OCI-LY1 (cell line): ENCODE measurements around the gene DHX58.
A peak's percentile ranks its signal among the peaks of the same experiment; 100 is the strongest.

Source experiments
- H2AFZ ChIP-seq: fragments of 200-600 bp; sonication (generic), shearing (Covaris generic); 2 replicates; pipeline ENCODE4 v1.6.0; 2014; ENCODE audit warnings: antibody characterized with exemption, mild to moderate bottlenecking, low read length
- H3F3A ChIP-seq: fragments of 200-600 bp; sonication (generic), shearing (Covaris generic); 2 replicates; pipeline ENCODE4 v1.6.0; 2014; ENCODE audit warnings: mild to moderate bottlenecking, antibody characterized with exemption, low read length, moderate library complexity; ENCODE audit not compliant: insufficient read depth
- H3K27ac ChIP-seq: fragments of 200-600 bp; sonication (generic); 2 replicates; pipeline ENCODE4 v1.5.1; 2014; ENCODE audit warnings: low read length, mixed run types, mild to moderate bottlenecking, low read depth; ENCODE audit not compliant: poor library complexity, severe bottlenecking
- H3K27me3 ChIP-seq: fragments of 200-600 bp; sonication (generic); 2 replicates; pipeline ENCODE4 v1.6.0; 2014; ENCODE audit warnings: antibody characterized with exemption, mild to moderate bottlenecking, low read length, moderate library complexity; ENCODE audit not compliant: insufficient read depth
- H3K36me3 ChIP-seq: fragments of 200-600 bp; sonication (generic); 2 replicates; pipeline ENCODE4 v1.6.1; 2014; ENCODE audit warnings: mild to moderate bottlenecking, antibody characterized with exemption, low read length, moderate library complexity, mixed read lengths; ENCODE audit not compliant: insufficient read depth
- H3K4me1 ChIP-seq: fragments of 200-600 bp; sonication (generic); 2 replicates; pipeline ENCODE4 v1.5.1; 2014; ENCODE audit warnings: mild to moderate bottlenecking, low read length, moderate library complexity; ENCODE audit not compliant: insufficient read depth, severe bottlenecking
- H3K4me2 ChIP-seq: fragments of 200-600 bp; sonication (generic), shearing (Covaris generic); 2 replicates; pipeline ENCODE4 v1.6.1; 2014; ENCODE audit warnings: low read length
- H3K4me3 ChIP-seq: fragments of 200-600 bp; sonication (generic); 2 replicates; pipeline ENCODE4 v1.5.1; 2014; ENCODE audit warnings: low read length, low read depth, mild to moderate bottlenecking, mixed read lengths; ENCODE audit not compliant: poor library complexity, severe bottlenecking
- H3K79me2 ChIP-seq: fragments of 200-600 bp; shearing (Covaris generic); 2 replicates; pipeline ENCODE4 v1.6.1; 2016; ENCODE audit warnings: mixed run types, low read length, mixed read lengths; ENCODE audit not compliant: insufficient read depth
- H3K9ac ChIP-seq: fragments of 200-600 bp; sonication (generic), shearing (Covaris generic); 2 replicates; pipeline ENCODE4 v1.6.1; 2014; ENCODE audit warnings: mild to moderate bottlenecking, low read length, mixed read lengths
- H3K9me2 ChIP-seq: fragments of 200-600 bp; sonication (generic), shearing (Covaris generic); 2 replicates; pipeline ENCODE4 v1.6.1; 2014; ENCODE audit warnings: low read depth, mild to moderate bottlenecking, low read length, mixed read lengths
- H3K9me3 ChIP-seq: fragments of 200-600 bp; shearing (Covaris generic); 2 replicates; pipeline ENCODE4 v1.6.1; 2014; ENCODE audit warnings: low read length, mixed read lengths
- H4K20me1 ChIP-seq: fragments of 200-600 bp; sonication (generic), shearing (Covaris generic); 2 replicates; pipeline ENCODE4 v1.6.0; 2016; ENCODE audit warnings: mild to moderate bottlenecking, low read length; ENCODE audit not compliant: insufficient read depth
- EZH2 ChIP-seq: fragments of 200-600 bp; sonication (generic), shearing (Covaris generic); IDR thresholded peaks from 2 replicates; pipeline ENCODE4 v1.8.0; 2017; ENCODE audit warnings: borderline replicate concordance, mixed run types, mild to moderate bottlenecking, antibody characterized with exemption, low read length, moderate library complexity, mixed read lengths
- TF ChIP-seq, protein P1 (sequence below): fragments of 200-600 bp; sonication (generic), shearing (Covaris generic); IDR thresholded peaks from 2 replicates; pipeline ENCODE4 v1.5.1; 2017; ENCODE audit warnings: mild to moderate bottlenecking, antibody characterized with exemption, low read length, moderate library complexity, mixed read lengths

Gene DHX58

DNA sequence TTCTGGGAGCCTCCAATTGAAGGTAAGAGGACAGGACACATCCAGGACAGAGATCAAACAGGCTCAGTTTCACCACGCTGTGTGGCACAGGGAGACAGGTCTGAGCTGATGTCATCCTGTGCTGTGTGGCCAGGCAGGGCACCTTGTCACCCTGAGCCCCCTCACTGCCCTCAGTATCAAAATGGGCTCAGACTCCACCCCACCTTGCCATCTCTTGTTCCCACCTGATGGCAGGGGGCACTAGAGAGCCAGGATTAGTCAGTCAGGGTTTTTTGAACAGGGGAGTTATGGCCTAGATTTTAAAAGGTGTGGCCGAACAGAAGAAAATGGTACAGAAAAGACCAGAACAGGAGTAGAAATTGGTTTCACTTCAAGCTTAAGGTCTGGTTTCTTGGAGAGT is 6.0 kb upstream of the DHX58 start:
- no peaks in the 10 kb centered on the region for H3K27me3 ChIP-seq
- H2AFZ ChIP-seq: no peak overlapping the region
- no peaks in the 10 kb centered on the region for H3K9me2 ChIP-seq
- no peak for TF ChIP-seq EZH2
- TF ChIP-seq, protein P1, sequence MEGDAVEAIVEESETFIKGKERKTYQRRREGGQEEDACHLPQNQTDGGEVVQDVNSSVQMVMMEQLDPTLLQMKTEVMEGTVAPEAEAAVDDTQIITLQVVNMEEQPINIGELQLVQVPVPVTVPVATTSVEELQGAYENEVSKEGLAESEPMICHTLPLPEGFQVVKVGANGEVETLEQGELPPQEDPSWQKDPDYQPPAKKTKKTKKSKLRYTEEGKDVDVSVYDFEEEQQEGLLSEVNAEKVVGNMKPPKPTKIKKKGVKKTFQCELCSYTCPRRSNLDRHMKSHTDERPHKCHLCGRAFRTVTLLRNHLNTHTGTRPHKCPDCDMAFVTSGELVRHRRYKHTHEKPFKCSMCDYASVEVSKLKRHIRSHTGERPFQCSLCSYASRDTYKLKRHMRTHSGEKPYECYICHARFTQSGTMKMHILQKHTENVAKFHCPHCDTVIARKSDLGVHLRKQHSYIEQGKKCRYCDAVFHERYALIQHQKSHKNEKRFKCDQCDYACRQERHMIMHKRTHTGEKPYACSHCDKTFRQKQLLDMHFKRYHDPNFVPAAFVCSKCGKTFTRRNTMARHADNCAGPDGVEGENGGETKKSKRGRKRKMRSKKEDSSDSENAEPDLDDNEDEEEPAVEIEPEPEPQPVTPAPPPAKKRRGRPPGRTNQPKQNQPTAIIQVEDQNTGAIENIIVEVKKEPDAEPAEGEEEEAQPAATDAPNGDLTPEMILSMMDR: peak; percentile 85
- H3K4me1 ChIP-seq: peaks cover 47% of the 10 kb centered on the region
- peaks cover 33% of the 10 kb centered on the region; the same call in 1 of the 2 replicates for H3K36me3 ChIP-seq
- H3K4me3 ChIP-seq: no peak overlapping the region
- no peaks in the 10 kb centered on the region for H3K79me2 ChIP-seq
- no peaks in the 10 kb centered on the region for H3F3A ChIP-seq
- H3K9me3 ChIP-seq: no peaks in the 10 kb centered on the region
- H3K27ac ChIP-seq: no peak overlapping the region
- H3K9ac ChIP-seq: no peak overlapping the region; the same call in 1 of the 2 replicates
- no peaks in the 10 kb centered on the region for H4K20me1 ChIP-seq
- no peak overlapping the region; the same call in 1 of the 2 replicates for H3K4me2 ChIP-seq

DNA sequence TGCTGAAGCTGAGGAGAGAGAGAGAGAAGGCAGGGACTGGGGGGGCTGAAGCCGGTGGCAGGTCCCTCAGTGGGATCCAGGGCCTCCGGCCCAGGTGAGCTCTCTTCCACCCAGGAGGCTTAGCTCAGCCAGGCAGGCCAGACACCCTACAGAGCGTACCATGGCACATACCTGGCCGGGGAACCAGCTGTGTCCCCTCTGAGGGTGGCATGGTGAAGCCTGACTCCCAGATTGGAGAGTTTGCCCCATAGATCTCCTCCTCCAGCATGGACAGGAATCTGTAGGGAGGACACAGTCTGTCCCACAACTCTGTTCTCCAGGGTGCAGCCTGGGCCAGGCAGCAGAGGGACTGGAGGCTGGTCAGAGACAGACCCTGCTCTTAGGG is 5.6 kb upstream of the DHX58 start:
- Histone ChIP-seq H4K20me1 (no peaks in the 10 kb centered on the region), H3K9me2 (no peaks in the 10 kb centered on the region), H3K4me1 (peaks cover 50% of the 10 kb centered on the region), H3K27ac (no peak overlapping the region), H3K79me2 (no peaks in the 10 kb centered on the region), H3K9me3 (no peaks in the 10 kb centered on the region), H3K4me3 (no peak overlapping the region), H3F3A (no peaks in the 10 kb centered on the region), H3K4me2 (no peak overlapping the region), H2AFZ (no peak overlapping the region), H3K27me3 (no peaks in the 10 kb centered on the region), H3K36me3 (peaks cover 37% of the 10 kb centered on the region; the same call in 1 of the 2 replicates), H3K9ac (no peak overlapping the region)
- TF ChIP-seq EZH2: no peak
- TF ChIP-seq, protein P1: no peak

DNA sequence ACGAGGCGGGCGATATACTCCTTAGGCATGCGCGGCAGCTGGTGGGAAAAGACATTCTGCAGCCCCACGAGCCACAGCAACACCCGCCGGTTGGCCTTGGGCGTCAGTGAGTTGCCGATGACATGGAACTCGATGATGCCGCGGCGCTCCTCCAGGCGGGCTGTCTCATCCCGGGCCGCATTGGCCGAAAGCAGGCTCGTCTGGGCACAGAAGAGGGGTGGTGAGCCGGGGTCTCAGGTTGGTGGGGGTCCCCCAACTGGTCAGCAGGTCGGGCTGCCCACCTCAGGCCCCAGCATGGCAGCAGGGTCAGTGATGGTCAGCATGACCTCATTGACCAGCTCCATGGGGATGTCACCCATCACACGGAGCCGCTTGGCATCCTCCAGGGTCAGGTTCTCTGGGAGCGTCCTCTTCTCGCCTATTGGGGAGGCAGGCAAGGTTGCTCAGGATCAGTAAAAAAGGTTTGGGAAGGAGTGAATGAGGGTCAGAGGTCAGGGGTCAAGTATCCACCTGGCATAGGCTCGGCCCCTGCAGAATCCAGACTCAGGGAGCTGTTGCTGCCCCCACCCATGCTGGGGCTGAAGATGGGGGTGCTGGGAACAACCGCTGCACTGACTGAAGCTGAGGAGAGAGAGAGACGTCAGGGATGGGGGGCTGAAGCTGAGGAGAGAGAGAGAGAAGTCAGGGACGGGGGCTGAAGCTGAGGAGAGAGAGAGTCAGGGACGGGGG is 5.0 kb upstream of the DHX58 start:
- H3K4me2 ChIP-seq: no peak overlapping the region
- peaks cover 55% of the 10 kb centered on the region for H3K4me1 ChIP-seq
- no peaks in the 10 kb centered on the region for H3K9me2 ChIP-seq
- no peaks in the 10 kb centered on the region for H4K20me1 ChIP-seq
- no peaks in the 10 kb centered on the region for H3K27me3 ChIP-seq
- H3K9me3 ChIP-seq: no peaks in the 10 kb centered on the region
- H3K36me3 ChIP-seq: peaks cover 39% of the 10 kb centered on the region; the same call in 1 of the 2 replicates
- H2AFZ ChIP-seq: no peak overlapping the region
- no peak overlapping the region for H3K9ac ChIP-seq
- H3K4me3 ChIP-seq: no peak overlapping the region
- H3F3A ChIP-seq: no peaks in the 10 kb centered on the region
- TF ChIP-seq EZH2: no peak
- TF ChIP-seq, protein P1: no peak
- no peaks in the 10 kb centered on the region for H3K79me2 ChIP-seq
- no peak overlapping the region for H3K27ac ChIP-seq
